ENCODE measurements around the gene HOXD8. TPM values are rescaled to one million over a fixed set of nuclear protein-coding genes. Genes with fewer than 3 reads are reported as not detected.

The HOXD8 gene
- total RNA-seq, 3 donors from 2014 or later, result 4.9 to 13.8 (median 5.6) TPM

- no peak for TF ChIP-seq CTCF (IDR thresholded peaks at IDR 0.05)
- Histone ChIP-seq H3K36me3 (ENCODE audit: low read depth) (no peaks in the 10 kb centered on the region), H3K4me1 (ENCODE audit: low read depth) (peaks cover 16% of the 10 kb centered on the region), H3K9me3 (no peaks in the 10 kb centered on the region), H3K4me3 (no peak overlapping the region)
- ATAC-seq, result no peak
- intact Hi-C loops (cut with DNase I, micrococcal nuclease), result loop anchor here (10.0 kb wide), 3 partner anchors 137 to 677 kb away; no protein-coding TSS in a partner anchor
- no peak for DNase-seq
These were observed 18.4 kb downstream of the HOXD8 start for GRCh38 chr2:176147800-176148496.

- peaks cover 9% of the 10 kb centered on the region for H3K4me1 ChIP-seq (ENCODE audit: low read depth)
- no peaks in the 10 kb centered on the region for H3K36me3 ChIP-seq (ENCODE audit: low read depth)
- DNase-seq, result no peak
- no peak for ATAC-seq
- intact Hi-C loops (cut with DNase I, micrococcal nuclease), result loop anchor here (10.0 kb wide), 3 partner anchors 136 to 676 kb away; no protein-coding TSS in a partner anchor
- no peak overlapping the region for H3K4me3 ChIP-seq
- TF ChIP-seq CTCF (IDR thresholded peaks at IDR 0.05), result no peak
- H3K9me3 ChIP-seq, result no peaks in the 10 kb centered on the region
These were observed 19.4 kb downstream of the HOXD8 start for GRCh38 chr2:176148751-176149421.

GRCh38 chr2:176149481-176149938 is 20.0 kb downstream of the HOXD8 start:
- H3K36me3 ChIP-seq (ENCODE audit: low read depth), result no peaks in the 10 kb centered on the region
- ATAC-seq (no peak), DNase-seq (no peak)
- no peak for TF ChIP-seq CTCF (IDR thresholded peaks at IDR 0.05)
- H3K4me1 ChIP-seq (ENCODE audit: low read depth), result peaks cover 9% of the 10 kb centered on the region
- intact Hi-C loops (cut with DNase I, micrococcal nuclease), result loop anchor here (10.0 kb wide), 3 partner anchors 135 to 675 kb away; no protein-coding TSS in a partner anchor
- no peak overlapping the region for H3K4me3 ChIP-seq
- H3K9me3 ChIP-seq, result no peaks in the 10 kb centered on the region

GRCh38 chr2:176149939-176150583 is 20.6 kb downstream of the HOXD8 start:
- Histone ChIP-seq H3K9me3 (no peaks in the 10 kb centered on the region), H3K4me3 (no peak overlapping the region), H3K36me3 (ENCODE audit: low read depth) (no peaks in the 10 kb centered on the region), H3K4me1 (ENCODE audit: low read depth) (peaks cover 9% of the 10 kb centered on the region)
- DNase-seq, result no peak
- TF ChIP-seq CTCF (IDR thresholded peaks at IDR 0.05), result no peak
- intact Hi-C loops (cut with DNase I, micrococcal nuclease), result loop anchor here (10.0 kb wide), 3 partner anchors 135 to 675 kb away; no protein-coding TSS in a partner anchor
- ATAC-seq, result no peak

GRCh38 chr2:176150584-176151441 is 21.3 kb downstream of the HOXD8 start:
- ATAC-seq (no peak), DNase-seq (no peak)
- no peak overlapping the region for H3K4me3 ChIP-seq
- no peak for TF ChIP-seq CTCF (IDR thresholded peaks at IDR 0.05)
- H3K9me3 ChIP-seq, result no peaks in the 10 kb centered on the region
- intact Hi-C loops (cut with DNase I, micrococcal nuclease), result no loop called here
- peaks cover 8% of the 10 kb centered on the region for H3K4me1 ChIP-seq (ENCODE audit: low read depth)
- H3K36me3 ChIP-seq (ENCODE audit: low read depth), result no peaks in the 10 kb centered on the region

All from mucosa of descending colon (tissue), 3 donors.